ENCODE data around the gene MBOAT1.

GRCh38 chr6:20169119-20169557 lies 43.1 kb downstream of the MBOAT1 start:
- TF ChIP-seq EZH2 (IDR thresholded peaks at IDR 0.05) (no peak), POLR2AphosphoS5 (IDR thresholded peaks at IDR 0.05; ENCODE audit: borderline replicate concordance, low read depth, low read length) (no peak), FOXP2 (optimal IDR thresholded peaks at IDR 0.05; ENCODE audit: control extremely low read depth, extremely low read length, insufficient read depth) (no peak)
